ENCODE data around the gene PODXL.

Gene PODXL

GRCh38 chr7:131556053-131556908, at the start of gene PODXL:
PODXL (minus strand) TSS chr7:131556628; CDS start chr7:131556359, 269 bp downstream.
- no peak for DNase-seq

GRCh38 chr7:131605280-131605878, 49.0 kb upstream of the PODXL start:
- no peak for DNase-seq

GRCh38 chr7:131604841-131605279, 48.4 kb upstream of the PODXL start:
- DNase-seq = no peak

- DNase-seq = no peak
Observed at GRCh38 chr7:131603932-131604331, 47.5 kb upstream of the PODXL start.

GRCh38 chr7:131602994-131603372, 46.6 kb upstream of the PODXL start:
- no peak for DNase-seq

- no peak for DNase-seq
Observed at GRCh38 chr7:131602304-131602993, 46.0 kb upstream of the PODXL start.

- DNase-seq = no peak
Observed at GRCh38 chr7:131600085-131600881, 43.9 kb upstream of the PODXL start.

- no peak for DNase-seq
Observed at GRCh38 chr7:131596785-131597184, 40.4 kb upstream of the PODXL start.

GRCh38 chr7:131595699-131596098, 39.3 kb upstream of the PODXL start:
- no peak for DNase-seq

- DNase-seq = no peak
Observed at GRCh38 chr7:131591687-131592319, 35.4 kb upstream of the PODXL start.

GRCh38 chr7:131587315-131587923, 31.0 kb upstream of the PODXL start:
- no peak for DNase-seq

- no peak for DNase-seq
Observed at GRCh38 chr7:131586759-131587158, 30.3 kb upstream of the PODXL start.

GRCh38 chr7:131586259-131586658, 29.8 kb upstream of the PODXL start:
- DNase-seq = no peak

- DNase-seq = no peak
Observed at GRCh38 chr7:131583430-131583829, 27.0 kb upstream of the PODXL start.

- DNase-seq = no peak
Observed at GRCh38 chr7:131581241-131582051, 25.0 kb upstream of the PODXL start.

GRCh38 chr7:131578602-131579001, 22.2 kb upstream of the PODXL start:
- DNase-seq = no peak

- no peak for DNase-seq
Observed at GRCh38 chr7:131574741-131575140, 18.3 kb upstream of the PODXL start.

- DNase-seq = no peak
Observed at GRCh38 chr7:131570401-131570800, 14.0 kb upstream of the PODXL start.

GRCh38 chr7:131568970-131569369, 12.5 kb upstream of the PODXL start:
- DNase-seq = no peak

GRCh38 chr7:131568510-131568909, 12.1 kb upstream of the PODXL start:
- DNase-seq = no peak

GRCh38 chr7:131564640-131565039, 8.2 kb upstream of the PODXL start:
- no peak for DNase-seq
